Stimulated activated CD8-positive, alpha-beta memory T cell treated with anti-CD3 and anti-CD28 coated beads, Interleukin-15, amount 100 ng/mL, for 24 hours (primary cell): ENCODE results near the gene AKAP9.
"Not testable (repeated sequence)": the region's sequence is repeated elsewhere in the genome, so short reads cannot be mapped to it uniquely, and the experiment has no call there.

Source experiments
- DNase-seq: peaks from one replicate; pipeline ENCODE4 v3.0.0-alpha.2; 2020; ENCODE audit warnings: low read depth

AKAP9 gene

GRCh38 chr7:92013611-92014010 lies 72.9 kb downstream of the AKAP9 start:
- DNase-seq, result no peak

GRCh38 chr7:92020636-92021035 lies 80.0 kb downstream of the AKAP9 start:
- no peak for DNase-seq

GRCh38 chr7:92025260-92025659 lies 84.6 kb downstream of the AKAP9 start:
- DNase-seq, result no peak

- DNase-seq, result not testable (repeated sequence)
These were observed 86.0 kb downstream of the AKAP9 start for GRCh38 chr7:92026635-92027034.

GRCh38 chr7:92027128-92027527 lies 86.5 kb downstream of the AKAP9 start:
- DNase-seq, result not testable (repeated sequence)

GRCh38 chr7:92028226-92028625 lies 87.6 kb downstream of the AKAP9 start:
- no peak for DNase-seq

- no peak for DNase-seq
These were observed 88.0 kb downstream of the AKAP9 start for GRCh38 chr7:92028686-92029085.

GRCh38 chr7:92034116-92034515 lies 93.5 kb downstream of the AKAP9 start:
- no peak for DNase-seq

- DNase-seq, result no peak
These were observed 94.9 kb downstream of the AKAP9 start for GRCh38 chr7:92035576-92035975.

- DNase-seq, result no peak
These were observed 99.2 kb downstream of the AKAP9 start for GRCh38 chr7:92039900-92040299.

GRCh38 chr7:92042056-92042737 lies 101.5 kb downstream of the AKAP9 start:
- no peak for DNase-seq

GRCh38 chr7:92043098-92043497 lies 102.4 kb downstream of the AKAP9 start:
- DNase-seq, result no peak

- no peak for DNase-seq
These were observed 103.0 kb downstream of the AKAP9 start for GRCh38 chr7:92043637-92044036.

GRCh38 chr7:92044148-92044547 lies 103.5 kb downstream of the AKAP9 start:
- no peak for DNase-seq

- no peak for DNase-seq
These were observed 104.3 kb downstream of the AKAP9 start for GRCh38 chr7:92044940-92045339.

GRCh38 chr7:92051655-92052054 lies 111.0 kb downstream of the AKAP9 start:
- no peak for DNase-seq

GRCh38 chr7:92052159-92052558 lies 111.5 kb downstream of the AKAP9 start:
- DNase-seq, result no peak

- no peak for DNase-seq
These were observed 112.0 kb downstream of the AKAP9 start for GRCh38 chr7:92052684-92053083.

- DNase-seq, result no peak
These were observed 112.7 kb downstream of the AKAP9 start for GRCh38 chr7:92053312-92053711.

- no peak for DNase-seq
These were observed 115.6 kb downstream of the AKAP9 start for GRCh38 chr7:92056286-92056685.

- no peak for DNase-seq
These were observed 116.7 kb downstream of the AKAP9 start for GRCh38 chr7:92057375-92057774.

- DNase-seq, result no peak
These were observed 117.4 kb downstream of the AKAP9 start for GRCh38 chr7:92058040-92058439.

- DNase-seq, result no peak
These were observed 118.2 kb downstream of the AKAP9 start for GRCh38 chr7:92058899-92059298.

GRCh38 chr7:92061154-92061553 lies 120.5 kb downstream of the AKAP9 start:
- DNase-seq, result no peak
